H1 (cell line): Measurements from ENCODE around the gene LNX2. TPM values are rescaled to one million over a fixed set of nuclear protein-coding genes. Genes with fewer than 3 reads are reported as not detected.

Experiments
- CTCF ChIA-PET: fragments of 300-600 bp; sonication (Branson Sonifier 250); formaldehyde crosslinking; loops from one replicate; lab custom pipeline; 2021; ENCODE audit not compliant: partially characterized antibody; lab: Charles Lee
- POLR2A ChIA-PET: fragments of 300-600 bp; sonication (Branson Sonifier 250); formaldehyde crosslinking; loops from one replicate; lab custom pipeline; 2021; ENCODE audit warnings: inconsistent platforms; ENCODE audit not compliant: partially characterized antibody; lab: Charles Lee
- DNase-seq, 2 experiments: peaks; one replicate each; pipeline versions ENCODE4 v3.0.0 to v3.0.0-alpha.2; 2010 to 2022; ENCODE audit warnings: low spot score in 2 of 2, low read depth in 1 of 2, mixed read lengths in 1 of 2
- FAIRE-seq: peaks from 2 replicates; lab custom pipeline; 2011; peaks lifted over from hg19 to GRCh38; lab: Jason Lieb, UNC
- H2AFZ ChIP-seq: 2 replicates; pipeline ENCODE4 v1.8.1; 2012; ENCODE audit warnings: low read length, inconsistent platforms
- H2AK5ac ChIP-seq: 2 replicates; pipeline ENCODE4 v1.6.1; 2013; ENCODE audit warnings: low read depth, low read length
- H2BK120ac ChIP-seq: replicated peaks from 2 replicates; pipeline ENCODE3; 2013; ENCODE audit warnings: low read depth, low read length, inconsistent platforms
- H2BK12ac ChIP-seq: 2 replicates; pipeline ENCODE4 v1.6.1; 2013; ENCODE audit warnings: low read depth, low read length
- H2BK15ac ChIP-seq: 2 replicates; pipeline ENCODE4 v1.6.1; 2013; ENCODE audit warnings: low read length
- H2BK20ac ChIP-seq: 2 replicates; pipeline ENCODE4 v1.6.1; 2013; ENCODE audit warnings: low read length
- H2BK5ac ChIP-seq: 2 replicates; pipeline ENCODE4 v1.6.1; 2013; ENCODE audit warnings: low read depth, low read length
- H3K14ac ChIP-seq: 2 replicates; pipeline ENCODE4 v1.6.1; 2013; ENCODE audit warnings: inconsistent platforms; ENCODE audit not compliant: insufficient read length
- H3K18ac ChIP-seq: 2 replicates; pipeline ENCODE4 v1.6.1; 2013; ENCODE audit warnings: low read length; ENCODE audit errors: extremely low read depth
- H3K23ac ChIP-seq: 2 replicates; pipeline ENCODE4 v1.6.1; 2013; ENCODE audit warnings: inconsistent platforms; ENCODE audit not compliant: insufficient read length
- H3K23me2 ChIP-seq: 2 replicates; pipeline ENCODE4 v1.6.1; 2013; ENCODE audit warnings: low read depth, low read length
- H3K27ac ChIP-seq: 2 replicates; pipeline ENCODE4 v1.6.1; 2011; ENCODE audit warnings: low read depth, low read length, inconsistent platforms
- H3K27me3 ChIP-seq, 4 experiments: replicated peaks in 1 of 4; 1 replicate in 1 of 4; 2 replicates in 3 of 4; pipeline versions ENCODE4 v1.6.1 to v1.8.1; 2011 to 2013; ENCODE audit warnings: low read length in 3 of 4, mild to moderate bottlenecking in 3 of 4, inconsistent platforms in 2 of 4, mixed read lengths in 2 of 4, moderate library complexity in 1 of 4; ENCODE audit not compliant: control insufficient read depth in 3 of 4, insufficient read depth in 3 of 4; ENCODE audit errors: extremely low read depth in 1 of 4
- H3K36me3 ChIP-seq, 4 experiments: 2 replicates each; pipeline versions ENCODE4 v1.6.1 to v1.8.1; 2011 to 2013; ENCODE audit warnings: mild to moderate bottlenecking in 4 of 4, low read length in 3 of 4, moderate library complexity in 2 of 4, control low read depth in 1 of 4, inconsistent platforms in 1 of 4; ENCODE audit not compliant: insufficient read depth in 4 of 4, control insufficient read depth in 2 of 4
- H3K4ac ChIP-seq: replicated peaks from 2 replicates; pipeline ENCODE3; 2013; ENCODE audit warnings: low read length, low read depth, mixed read lengths, inconsistent platforms; ENCODE audit not compliant: insufficient read length
- H3K4me1 ChIP-seq, 4 experiments: replicated peaks in 1 of 4; 1 replicate in 1 of 4; 2 replicates in 3 of 4; pipeline versions ENCODE4 v1.6.1 to v1.8.1; 2011 to 2013; ENCODE audit warnings: low read length in 3 of 4, inconsistent platforms in 2 of 4, mixed read lengths in 1 of 4; ENCODE audit not compliant: insufficient read depth in 4 of 4, control insufficient read depth in 3 of 4
- H3K4me2 ChIP-seq, 2 experiments: 2 replicates each; pipeline versions ENCODE4 v1.6.1 to v1.8.1; 2011 to 2013; ENCODE audit warnings: low read depth in 2 of 2, low read length in 2 of 2, control low read depth in 1 of 2, inconsistent platforms in 1 of 2, mild to moderate bottlenecking in 1 of 2; ENCODE audit not compliant: insufficient read depth in 1 of 2
- H3K4me3 ChIP-seq, 4 experiments: fragments of 200-600, 300-600 bp in 1 of 4; sonication (generic), shearing (Covaris generic), sonication (Bioruptor Twin) in 1 of 4; 2 replicates each; pipeline versions ENCODE4 v1.5.1 to v1.8.1; 2011 to 2016; ENCODE audit warnings: low read length in 4 of 4, low read depth in 3 of 4, control low read depth in 2 of 4, inconsistent platforms in 2 of 4, mild to moderate bottlenecking in 2 of 4, mixed read lengths in 1 of 4, moderate library complexity in 1 of 4; ENCODE audit not compliant: insufficient read depth in 2 of 4; ENCODE audit errors: extremely low read depth in 1 of 4
- H3K56ac ChIP-seq: replicated peaks from 2 replicates; pipeline ENCODE3; 2013; ENCODE audit warnings: low read depth, mild to moderate bottlenecking, mixed read lengths, low read length, inconsistent platforms; ENCODE audit not compliant: insufficient read length
- H3K79me1 ChIP-seq: 2 replicates; pipeline ENCODE4 v1.6.1; 2013; ENCODE audit warnings: low read depth, low read length, control low read depth
- H3K79me2 ChIP-seq, 2 experiments: 2 replicates each; pipeline versions ENCODE4 v1.6.1 to v1.8.1; 2012 to 2013; ENCODE audit warnings: low read length in 2 of 2, mild to moderate bottlenecking in 2 of 2, inconsistent platforms in 1 of 2; ENCODE audit not compliant: insufficient read depth in 2 of 2, control insufficient read depth in 1 of 2
- H3K9ac ChIP-seq, 4 experiments: replicated peaks in 1 of 4; 1 replicate in 1 of 4; 2 replicates in 3 of 4; pipeline versions ENCODE4 v1.6.1 to v1.8.1; 2011 to 2013; ENCODE audit warnings: low read depth in 3 of 4, low read length in 3 of 4, control low read depth in 2 of 4, mild to moderate bottlenecking in 2 of 4, moderate library complexity in 2 of 4, inconsistent platforms in 1 of 4; ENCODE audit errors: extremely low read depth in 1 of 4
- H3K9me3 ChIP-seq, 2 experiments: 2 replicates each; pipeline versions ENCODE4 v1.6.1 to v1.8.1; 2012 to 2013; ENCODE audit warnings: mild to moderate bottlenecking in 2 of 2, moderate library complexity in 2 of 2, control low read depth in 1 of 2, inconsistent platforms in 1 of 2, low read depth in 1 of 2, low read length in 1 of 2, mixed read lengths in 1 of 2; ENCODE audit not compliant: insufficient read depth in 2 of 2
- H4K20me1 ChIP-seq, 2 experiments: replicated peaks in 1 of 2; 2 replicates each; pipeline versions ENCODE3 to v1.8.1; 2011 to 2013; ENCODE audit warnings: inconsistent platforms in 2 of 2, low read length in 2 of 2, mild to moderate bottlenecking in 1 of 2; ENCODE audit not compliant: insufficient read depth in 2 of 2, control insufficient read depth in 1 of 2
- H4K5ac ChIP-seq: 2 replicates; pipeline ENCODE4 v1.6.1; 2013; ENCODE audit warnings: low read length, low read depth, mixed read lengths, inconsistent platforms; ENCODE audit not compliant: insufficient read length
- H4K8ac ChIP-seq: 2 replicates; pipeline ENCODE4 v1.8.0; 2013; ENCODE audit warnings: mild to moderate bottlenecking, moderate library complexity, low read length, inconsistent platforms; ENCODE audit not compliant: insufficient read depth; ENCODE audit errors: extremely low read depth
- H4K91ac ChIP-seq: replicated peaks from 2 replicates; pipeline ENCODE3; 2013; ENCODE audit warnings: low read length, mixed read lengths, inconsistent platforms; ENCODE audit not compliant: insufficient read length
- ATF3 ChIP-seq: IDR thresholded peaks from 2 replicates; pipeline ENCODE4 v1.6.1; 2011; ENCODE audit warnings: low read depth, mild to moderate bottlenecking, low read length; ENCODE audit not compliant: insufficient read depth
- CEBPB ChIP-seq: IDR thresholded peaks from 2 replicates; pipeline ENCODE4 v1.6.1; 2012; ENCODE audit warnings: low read depth, low read length
- EZH2 ChIP-seq: fragments of 200-600 bp; sonication (generic); IDR thresholded peaks from 2 replicates; pipeline ENCODE4 v1.7.1; 2012; ENCODE audit warnings: low read depth, mild to moderate bottlenecking, moderate library complexity, low read length, inconsistent platforms; ENCODE audit not compliant: severe bottlenecking
- GTF2F1 ChIP-seq: IDR thresholded peaks from 2 replicates; pipeline ENCODE4 v1.6.1; 2012; ENCODE audit warnings: low read depth, low read length, improper control_type of control experiment, borderline replicate concordance
- HDAC6 ChIP-seq: IDR thresholded peaks from one replicate; pipeline ENCODE4 v1.7.1; 2012; ENCODE audit warnings: low read depth, mild to moderate bottlenecking, inconsistent platforms, low read length, moderate library complexity
- JUND ChIP-seq: IDR thresholded peaks from 2 replicates; pipeline ENCODE4 v1.6.1; 2011; ENCODE audit warnings: mild to moderate bottlenecking, improper control_type of control experiment, low read length
- POLR2AphosphoS5 ChIP-seq: IDR thresholded peaks from 2 replicates; pipeline ENCODE4 v1.6.1; 2011; ENCODE audit warnings: low read depth, low read length
- POU5F1 ChIP-seq: IDR thresholded peaks from 2 replicates; pipeline ENCODE4 v1.6.1; 2011; ENCODE audit warnings: low read depth, mild to moderate bottlenecking, low read length, moderate library complexity
- RFX5 ChIP-seq: IDR thresholded peaks from 2 replicates; pipeline ENCODE4 v1.6.1; 2011; ENCODE audit warnings: low read depth, low read length, improper control_type of control experiment, borderline replicate concordance
- SAP30 ChIP-seq: fragments of 300-600 bp; sonication (generic); IDR thresholded peaks from 2 replicates; pipeline ENCODE4 v1.7.1; 2012; ENCODE audit warnings: low read length, moderate library complexity, mild to moderate bottlenecking, inconsistent platforms; ENCODE audit not compliant: insufficient read depth, insufficient replicate concordance
- TCF12 ChIP-seq: IDR thresholded peaks from 2 replicates; pipeline ENCODE4 v1.6.1; 2011; ENCODE audit warnings: low read depth, mild to moderate bottlenecking, low read length
- USF2 ChIP-seq: IDR thresholded peaks from 2 replicates; pipeline ENCODE4 v1.6.1; 2011; ENCODE audit warnings: low read length, improper control_type of control experiment
- WGBS, 2 experiments: shearing (Covaris generic) in 1 of 2; methylation state at CpG; one replicate each; pipeline versions ENCODE4 v1.1.6 to v1.1.7; 2013 to 2015; ENCODE audit warnings: low lambda C conversion rate in 2 of 2, mixed read lengths in 2 of 2, inconsistent platforms in 1 of 2, low coverage in 1 of 2, missing lambda C conversion rate in 1 of 2; ENCODE audit not compliant: insufficient replicate concordance in 2 of 2, insufficient coverage in 1 of 2, insufficient read length in 1 of 2; ENCODE audit errors: extremely low coverage in 1 of 2, missing lambda C conversion rate in 1 of 2; 5-methylcytosine and 5-hydroxymethylcytosine counted together
- polyA plus RNA-seq, 7 experiments: library from polyadenylated mRNA; depleted of rRNA in 3 of 7; stranded (reverse) in 5 of 7; unstranded in 2 of 7; fragments of >200 nt in 5 of 7; fragments of 200-250 nt in 2 of 7; gene quantifications; 1 replicate in 5 of 7; 2 replicates in 1 of 7; 4 replicates in 1 of 7; pipeline versions ENCODE4 v1.2.1 to v1.2.3, GENCODE V29; 2011 to 2013; ENCODE audit warnings: missing spikeins in 2 of 7, mixed read lengths in 2 of 7
- total RNA-seq: library from RNA; stranded (reverse); fragmentation: NEBNext Ultra II Directional; extraction: Animal tissue kit (Norgen Biotek cat#: 25700); gene quantifications from 2 replicates; pipeline ENCODE4 v1.2.1, GENCODE V29; 2021

The LNX2 gene
- total and polyA plus RNA-seq, 2 of the 8 experiments (the other 6 are each of a cell fraction or from before 2014, with no cell fraction given): 6.4 to 13.9 TPM

- Histone ChIP-seq H3K9me3 (no peaks in the 10 kb centered on the region), H3K18ac (no peak overlapping the region), H2BK15ac (no peak overlapping the region), H3K4me3 (no peak overlapping the region), H2AK5ac (no peak overlapping the region), H3K4me1 (peaks cover 0 to 3% (median 0%) of the 10 kb centered on the region in 4 experiments; a peak in 2 of 7 replicates), H2BK120ac (no peak overlapping the region), H4K8ac (no peak overlapping the region), H3K9ac (no peak overlapping the region), H3K79me1 (no peaks in the 10 kb centered on the region), H3K14ac (no peak overlapping the region), H3K4me2 (no peak overlapping the region), H2BK20ac (no peak overlapping the region), H3K23ac (no peak overlapping the region), H3K36me3 (peaks cover 0 to 4% (median 2%) of the 10 kb centered on the region in 4 experiments; a peak in 3 of 8 replicates), H4K20me1 (peaks cover 1 to 3% of the 10 kb centered on the region in 2 experiments), H2AFZ (no peak overlapping the region), H4K91ac (no peak overlapping the region), H3K4ac (no peak overlapping the region), H3K27ac (no peak overlapping the region), H3K27me3 (no peaks in the 10 kb centered on the region), H3K79me2 (no peaks in the 10 kb centered on the region; a peak in 1 of 4 replicates), H3K56ac (no peak overlapping the region), H2BK5ac (no peak overlapping the region), H3K23me2 (no peaks in the 10 kb centered on the region), H4K5ac (no peak overlapping the region), H2BK12ac (no peak overlapping the region)
- WGBS, 2 experiments: 87% methylated on average over 15 of the region's 19 CpGs; no CpG with 5 or more reads in 1 of the 2 experiments
- ChIA-PET CTCF (interaction anchor here (0.8 to 11.6 kb wide), 15 partner anchors 8 to 188 kb away, joined by 3 to 112 read pairs (median 4); no protein-coding TSS in a partner anchor), POLR2A (no interaction called here)
- FAIRE-seq (no peak), DNase-seq (no peak)
- TF ChIP-seq USF2: no peak
- no peak for TF ChIP-seq CEBPB
- TF ChIP-seq EZH2: no peak
- no peak for TF ChIP-seq TCF12
- TF ChIP-seq RFX5: no peak
- TF ChIP-seq GTF2F1: no peak
- TF ChIP-seq JUND: no peak
- no peak for TF ChIP-seq HDAC6
- TF ChIP-seq SAP30: no peak
- TF ChIP-seq POU5F1: no peak
- no peak for TF ChIP-seq ATF3
- TF ChIP-seq POLR2AphosphoS5: no peak
Observed at GRCh38 chr13:27665761-27666160, 45.4 kb upstream of the LNX2 start.
